ENCODE data around the gene ENTPD8.
A peak's percentile ranks its signal among the peaks of the same experiment; 100 is the strongest.

ENTPD8 gene

DNA sequence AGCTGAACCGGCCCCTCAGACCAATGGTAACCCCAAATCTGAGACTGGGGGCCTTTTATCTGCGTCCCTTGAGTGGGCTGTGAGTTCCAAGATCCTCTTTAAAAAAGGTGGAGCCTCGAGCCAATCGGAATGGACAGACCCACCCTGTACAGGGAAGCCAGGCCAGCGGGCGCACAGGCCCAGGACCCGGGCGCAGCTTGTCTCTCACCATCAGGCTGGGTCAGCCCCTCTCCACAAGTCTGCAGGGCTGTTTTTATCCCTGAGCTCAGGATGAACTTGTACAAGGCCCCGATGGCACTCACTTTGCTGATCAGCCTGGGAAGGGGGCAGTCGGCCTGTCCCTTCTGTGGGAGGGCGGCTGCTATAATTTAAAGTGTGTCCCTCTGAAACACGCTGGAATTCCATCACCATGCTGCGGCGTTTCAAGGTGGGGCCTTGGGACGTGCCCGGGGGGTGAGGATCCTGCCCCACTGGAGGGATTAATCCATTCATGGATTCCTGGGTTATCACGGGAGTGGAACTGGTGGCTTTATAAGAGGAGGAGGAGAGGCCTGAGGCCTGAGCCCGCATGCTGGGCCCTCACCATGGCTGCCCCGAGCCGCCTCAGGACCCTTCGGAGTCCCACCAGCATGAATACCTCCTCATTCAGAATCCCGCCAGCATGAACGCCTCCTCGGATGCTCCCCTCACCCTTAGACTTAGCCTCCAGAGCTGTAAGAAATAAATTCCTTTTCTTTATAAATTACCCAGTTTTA, 32.3 kb downstream of the ENTPD8 start:
- no peak for DNase-seq

- DNase-seq, result no peak
These were observed 33.4 kb downstream of the ENTPD8 start for GRCh38 chr9:137407590-137408300.

DNA sequence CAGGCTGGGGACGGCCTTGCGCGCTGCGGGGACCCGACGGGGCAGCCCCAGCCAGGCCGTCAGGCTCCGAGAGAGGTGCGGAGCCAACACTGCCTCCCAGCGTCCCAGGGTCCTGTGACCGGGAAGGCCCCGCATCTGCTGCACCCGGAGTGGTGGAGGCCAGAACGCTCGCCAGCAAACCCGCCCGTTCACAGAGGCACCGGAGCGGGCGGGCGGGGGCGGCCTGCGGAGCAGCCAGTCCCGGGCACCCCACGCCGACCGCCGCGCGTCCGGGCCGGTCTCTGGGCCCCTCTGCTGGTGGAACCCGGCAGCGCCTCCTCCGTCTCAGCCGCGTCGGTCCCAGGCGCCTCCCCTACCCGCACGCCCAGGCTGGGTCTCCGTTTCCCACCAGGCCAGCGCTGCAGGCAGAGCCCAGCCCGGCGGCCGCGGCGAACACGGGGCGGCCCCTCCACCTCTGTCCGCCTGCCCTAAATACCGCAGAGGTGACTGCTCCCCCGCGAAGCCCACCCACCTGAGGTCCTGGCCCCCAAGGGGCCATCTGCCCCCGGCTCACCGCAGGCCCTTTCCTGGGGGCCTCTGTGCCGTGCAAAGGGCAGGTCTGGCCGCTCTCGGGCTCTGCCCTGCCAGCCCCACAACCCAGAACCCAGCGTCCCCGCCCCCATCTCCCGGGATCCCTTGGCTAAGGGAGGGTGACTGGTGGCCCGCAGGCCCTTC, 34.1 kb downstream of the ENTPD8 start:
- peak; percentile 66 for DNase-seq

- DNase-seq, result no peak
These were observed 34.9 kb downstream of the ENTPD8 start for GRCh38 chr9:137406085-137406760.

GRCh38 chr9:137405677-137406081, 35.5 kb downstream of the ENTPD8 start:
- DNase-seq, result no peak

- no peak for DNase-seq
These were observed 36.1 kb downstream of the ENTPD8 start for GRCh38 chr9:137404961-137405567.

GRCh38 chr9:137403269-137403668, 37.9 kb downstream of the ENTPD8 start:
- no peak for DNase-seq

GRCh38 chr9:137402746-137403145, 38.4 kb downstream of the ENTPD8 start:
- no peak for DNase-seq

DNA sequence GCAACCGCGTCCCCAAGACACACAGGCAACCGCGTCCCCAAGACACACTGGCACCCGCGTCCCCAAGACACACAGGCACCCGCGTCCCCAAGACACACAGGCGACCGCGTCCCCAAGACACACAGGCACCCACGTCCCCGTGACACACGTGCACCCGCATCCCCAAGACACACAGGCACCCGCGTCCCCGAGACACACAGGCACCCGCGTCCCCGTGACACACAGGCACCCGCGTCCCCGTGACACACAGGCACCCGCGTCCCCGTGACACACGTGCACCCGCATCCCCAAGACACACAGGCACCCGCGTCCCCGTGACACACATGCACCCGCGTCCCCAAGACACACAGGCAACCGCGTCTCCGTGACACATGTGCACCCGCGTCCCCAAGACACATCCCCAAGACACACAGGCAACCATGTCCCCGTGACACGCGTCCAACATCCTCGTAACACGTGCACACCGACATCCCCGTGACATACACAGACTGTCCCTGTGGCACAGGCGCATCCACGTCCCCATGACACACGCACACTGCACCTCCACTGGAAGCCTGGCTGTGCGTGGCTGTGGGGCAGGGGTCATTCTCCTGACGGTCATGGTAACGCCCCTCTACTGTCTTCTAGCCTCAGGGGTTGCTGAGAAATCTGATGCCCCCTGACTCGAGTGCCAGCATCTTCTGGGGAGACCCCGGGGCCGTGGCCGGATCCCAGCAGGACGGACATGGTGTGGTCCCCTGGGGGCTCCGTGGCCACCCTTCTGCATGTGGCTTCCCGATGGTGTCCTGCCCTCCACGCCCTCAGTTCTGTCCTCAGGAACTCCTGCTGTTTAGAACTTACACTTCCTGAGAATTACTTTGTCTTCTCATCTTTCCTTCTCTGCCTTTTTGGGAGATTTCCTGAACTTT, 42.3 kb downstream of the ENTPD8 start:
- DNase-seq, result no peak

DNA sequence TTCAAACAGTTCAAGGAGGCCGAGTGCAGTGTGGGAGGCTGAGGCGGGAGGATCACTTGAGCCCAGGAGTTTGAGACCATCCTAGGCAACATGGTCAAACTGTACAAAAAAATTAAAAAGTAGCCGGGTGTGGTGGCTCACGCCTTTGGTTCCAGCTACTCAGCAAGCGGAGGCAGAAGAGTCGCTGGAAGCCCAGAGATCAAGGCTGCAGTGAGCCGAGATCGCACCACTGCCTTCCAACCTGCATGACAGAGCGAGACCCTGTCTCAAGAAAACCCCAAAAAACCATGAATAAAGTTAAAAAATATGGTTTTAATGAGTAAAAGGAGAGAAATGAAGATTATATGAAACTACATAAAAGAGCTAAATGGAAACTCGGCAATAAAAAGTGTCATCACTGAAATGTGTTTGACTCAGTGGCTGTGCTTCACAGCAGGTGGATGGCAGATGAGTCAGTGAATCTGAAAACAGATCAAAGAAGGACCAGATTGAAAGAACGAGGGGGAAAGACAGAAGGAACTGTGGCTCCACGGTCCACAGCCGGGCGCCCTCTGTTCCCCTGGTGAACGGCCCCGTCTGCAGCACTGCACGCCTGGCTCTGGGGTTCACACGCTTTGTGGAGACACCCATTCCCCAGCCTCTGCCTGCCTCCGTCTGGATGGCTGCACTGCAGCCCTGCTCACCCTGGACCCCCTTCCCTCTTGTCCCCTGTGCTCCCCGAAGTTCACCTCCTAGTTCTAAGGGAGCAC, 43.3 kb downstream of the ENTPD8 start:
- peak; percentile 64 for DNase-seq

DNA sequence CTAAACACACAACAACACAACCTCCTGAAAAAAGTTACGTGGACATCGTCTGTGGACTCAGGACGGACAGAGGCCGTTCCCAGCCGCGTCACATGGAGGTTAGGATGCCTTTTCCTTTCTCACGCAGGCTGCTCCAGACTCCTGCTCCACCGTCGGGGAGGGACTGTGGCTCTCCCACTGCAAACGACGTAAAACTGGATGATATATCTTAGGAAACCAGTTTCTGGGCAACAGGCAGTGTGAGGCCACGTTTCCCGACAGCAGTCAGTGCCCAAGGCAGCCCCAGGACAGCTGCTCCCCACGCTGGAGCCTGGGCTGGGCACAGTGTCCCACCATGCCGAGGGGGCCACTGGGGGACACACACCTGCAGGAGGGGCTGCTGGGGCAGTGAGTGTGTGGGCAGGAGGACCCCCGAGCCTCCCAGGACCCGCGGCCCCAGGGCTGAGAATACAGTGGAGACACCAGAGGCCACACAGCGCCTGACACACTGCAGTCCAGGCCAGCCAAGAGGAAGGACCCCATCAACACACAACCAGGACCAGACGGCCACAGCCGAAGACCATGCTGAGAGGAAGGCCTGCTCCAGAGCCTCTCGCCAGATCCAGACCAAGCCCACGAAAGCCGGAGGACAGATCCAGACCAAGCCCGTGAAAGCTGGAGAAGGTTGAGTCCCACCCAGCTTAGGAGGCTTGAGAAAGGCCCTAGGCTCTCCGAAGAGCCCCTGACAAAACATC, 44.4 kb downstream of the ENTPD8 start:
- DNase-seq, result no peak

DNA sequence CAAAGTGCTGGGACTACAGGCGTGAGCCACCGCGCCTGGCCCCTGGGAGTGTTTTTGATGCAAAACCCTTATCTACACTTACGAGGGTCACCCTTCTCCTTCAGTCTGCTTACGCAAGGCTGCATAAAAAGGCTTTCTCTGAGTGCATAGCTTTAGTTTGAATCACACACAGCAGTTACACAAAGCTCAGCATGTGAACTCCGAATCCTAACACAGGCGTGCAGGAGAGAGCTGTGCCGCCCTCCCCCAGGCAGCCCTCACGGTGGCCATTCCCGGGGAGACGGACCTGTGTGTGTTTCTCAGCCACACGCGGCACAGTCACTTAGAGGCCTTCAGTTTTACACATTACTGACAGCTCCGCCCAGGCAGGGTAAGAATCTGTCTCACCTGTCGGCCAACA, 44.9 kb downstream of the ENTPD8 start:
- no peak for DNase-seq

- no peak for DNase-seq
These were observed 45.5 kb downstream of the ENTPD8 start for GRCh38 chr9:137395666-137396010.

GRCh38 chr9:137394866-137395665, 46.1 kb downstream of the ENTPD8 start:
- no peak for DNase-seq

GRCh38 chr9:137393176-137394150, 47.7 kb downstream of the ENTPD8 start:
- DNase-seq, result no peak

- no peak for DNase-seq
These were observed 48.7 kb downstream of the ENTPD8 start for GRCh38 chr9:137392232-137393007.

DNA sequence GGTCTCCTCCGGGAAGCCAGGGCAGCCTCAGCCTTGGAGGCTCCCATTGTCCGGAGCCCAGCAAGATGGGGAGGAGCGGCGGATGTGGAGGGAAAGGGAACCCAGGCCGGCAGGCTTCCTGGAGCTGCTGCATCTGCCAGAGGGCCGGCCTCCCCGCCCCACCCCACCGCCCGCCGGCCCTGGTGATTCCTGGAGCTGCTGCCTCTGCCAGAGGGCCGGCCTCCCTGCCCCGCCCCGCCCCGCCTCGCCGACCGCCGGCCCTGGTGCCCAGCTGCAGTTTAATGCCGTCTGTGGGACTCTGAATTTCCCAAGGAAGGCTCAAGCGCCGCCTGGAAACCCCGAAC, 49.8 kb downstream of the ENTPD8 start:
- no peak for DNase-seq
